HEK293T (cell line): ENCODE measurements around the gene TSPAN12.

Experiments used
- FOXA1 ChIP-seq: fragments of 450-650 bp; IDR thresholded peaks from 2 replicates; pipeline ENCODE4 v1.6.1; 2016; ENCODE audit warnings: mild to moderate bottlenecking
- HDGF ChIP-seq: fragments of 450-650 bp; IDR thresholded peaks from 2 replicates; pipeline ENCODE4 v1.6.1; 2017; ENCODE audit warnings: antibody characterized with exemption, borderline replicate concordance
- SUZ12 ChIP-seq: fragments of 450-650 bp; IDR thresholded peaks from 2 replicates; pipeline ENCODE4 v1.6.1; 2016; ENCODE audit warnings: mild to moderate bottlenecking
- TARDBP ChIP-seq: fragments of 450-650 bp; IDR thresholded peaks from 2 replicates; pipeline ENCODE4 v1.6.1; 2016

- TF ChIP-seq TARDBP (no peak), FOXA1 (no peak), HDGF (no peak), SUZ12 (no peak)
Measured at GRCh38 chr7:120760050-120760449, 97.9 kb downstream of the TSPAN12 start.
